RWPE1 (cell line): ENCODE data around the gene RWDD1.
A peak's percentile ranks its signal among the peaks of the same experiment; 100 is the strongest.

Experiments used
- CTCF ChIA-PET: fragments of 350-600 bp; sonication (Branson Sonifier 250); formaldehyde crosslinking; extraction: SDS; loops from one replicate; lab custom pipeline; 2021; lab: Yijun Ruan, JAX
- POLR2A ChIA-PET: fragments of 400-600 bp; formaldehyde crosslinking; extraction: SDS; loops from one replicate; lab custom pipeline; 2020; ENCODE audit warnings: antibody characterized with exemption; ENCODE audit not compliant: low non-redundant PET; lab: Yijun Ruan, JAX
- DNase-seq: peaks from one replicate; pipeline ENCODE4 v3.0.0; 2012; ENCODE audit warnings: low spot score
- H3K27ac ChIP-seq: fragments of 450-650 bp; 2 replicates; pipeline ENCODE4 v1.5.1; 2017
- CTCF ChIP-seq: fragments of 450-650 bp; conservative IDR thresholded peaks from 2 replicates; pipeline ENCODE4 v1.5.1; 2017; ENCODE audit warnings: low read depth, mild to moderate bottlenecking

Gene RWDD1

GRCh38 chr6:116570856-116571682 lies at the start of gene RWDD1:
TSS of gene RWDD1 (plus strand) at chr6:116571504. CDS start at chr6:116571583, 79 bp downstream.
- peak within 1 kb of the TSS; percentile 93 for H3K27ac ChIP-seq
- peak; percentile 97 for DNase-seq
- CTCF ChIA-PET, result interaction anchor here (0.9 to 1.6 kb wide), 5 partner anchors 10 to 303 kb away, joined by 3 to 13 read pairs (median 4); partner anchors contain the start of gene TSPYL1
- TF ChIP-seq CTCF, result no peak
- POLR2A ChIA-PET, result interaction anchor here (1.0 to 1.1 kb wide), 2 partner anchors 9 to 13 kb away, joined by 3 to 5 read pairs; no protein-coding TSS in a partner anchor

GRCh38 chr6:116522896-116523295 lies 48.4 kb upstream of the RWDD1 start:
- ChIA-PET CTCF (interaction anchor here (0.6 kb wide), 1 partner anchor 11 kb away, joined by 3 read pairs; no protein-coding TSS in a partner anchor), POLR2A (no interaction called here)
- no peak for TF ChIP-seq CTCF
- DNase-seq, result no peak
- H3K27ac ChIP-seq, result no peak overlapping the region

- CTCF ChIA-PET, result no interaction called here
- no peak overlapping the region for H3K27ac ChIP-seq
- POLR2A ChIA-PET, result no interaction called here
- no peak for TF ChIP-seq CTCF
- DNase-seq, result no peak
Observed at GRCh38 chr6:116524236-116524635, 47.1 kb upstream of the RWDD1 start.

- H3K27ac ChIP-seq, result no peak overlapping the region
- no peak for DNase-seq
- no peak for TF ChIP-seq CTCF
- ChIA-PET POLR2A (no interaction called here), CTCF (no interaction called here)
Observed at GRCh38 chr6:116528133-116528532, 43.2 kb upstream of the RWDD1 start.

GRCh38 chr6:116528780-116529179 lies 42.5 kb upstream of the RWDD1 start:
- CTCF ChIA-PET, result no interaction called here
- no peak for TF ChIP-seq CTCF

GRCh38 chr6:116529466-116530290 lies 41.6 kb upstream of the RWDD1 start:
- POLR2A ChIA-PET, result no interaction called here
- no peak overlapping the region for H3K27ac ChIP-seq
- no peak for DNase-seq

More at GRCh38 chr6:116528780-116529179, 42.5 kb upstream of the RWDD1 start:
- DNase-seq, result no peak
- POLR2A ChIA-PET, result no interaction called here
- no peak overlapping the region for H3K27ac ChIP-seq

More at GRCh38 chr6:116529466-116530290, 41.6 kb upstream of the RWDD1 start:
- CTCF ChIA-PET, result no interaction called here
- no peak for TF ChIP-seq CTCF
